ENCODE measurements around the gene FMO2. TPM values are rescaled to one million over a fixed set of nuclear protein-coding genes. Genes with fewer than 3 reads are reported as not detected.
A peak's percentile ranks its signal among the peaks of the same experiment; 100 is the strongest.
"Not testable (repeated sequence)": the region's sequence is repeated elsewhere in the genome, so short reads cannot be mapped to it uniquely, and the experiment has no call there.

Gene FMO2
- total RNA-seq, 2 experiments from 2014 or later = not detected

DNA sequence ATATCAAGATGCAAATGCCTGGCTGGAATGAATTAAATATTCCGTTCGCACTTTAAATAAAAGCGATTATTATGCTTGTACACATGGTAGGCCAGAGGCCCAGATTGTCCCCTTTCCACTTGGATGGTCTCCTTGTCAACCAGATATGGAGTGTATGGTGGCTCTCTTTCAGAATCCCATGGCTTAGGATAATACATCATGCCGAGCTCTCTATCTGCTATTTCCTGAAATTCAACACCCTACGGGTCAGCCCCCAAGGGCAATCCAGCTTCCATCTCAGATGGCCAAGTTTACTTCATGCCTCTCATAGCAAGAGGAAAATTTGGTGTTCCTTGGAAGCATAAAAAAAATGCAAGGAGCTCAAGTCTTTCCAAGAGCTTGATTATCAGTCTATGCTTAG is 37.8 kb downstream of the FMO2 start:
- CTCF ChIA-PET = interaction anchor here (0.7 to 1.0 kb wide), 2 partner anchors 10 to 134 kb away, joined by 3 read pairs; no protein-coding TSS in a partner anchor
- POLR2A ChIA-PET = no interaction called here
- H3K36me3 Mint-ChIP-seq (ENCODE audit: low read depth) = no peaks in the 10 kb centered on the region

GRCh38 chr1:171224257-171224656 is 39.2 kb downstream of the FMO2 start:
- not testable (repeated sequence) for ATAC-seq, H3K4me1 Mint-ChIP-seq, H3K4me3 Mint-ChIP-seq

More for the DNA sequence above, 37.8 kb downstream of the FMO2 start:
- H3K9me3 Mint-ChIP-seq (ENCODE audit: low read depth) = no peaks in the 10 kb centered on the region
- DNase-seq (no peak), ATAC-seq (no peak)
- no peak overlapping the region for H3K4me3 Mint-ChIP-seq
- peaks cover 5% of the 10 kb centered on the region for H3K27me3 Mint-ChIP-seq
- intact Hi-C loops (cut with DNase I, micrococcal nuclease) = no loop called here
- no peaks in the 10 kb centered on the region for H3K4me1 Mint-ChIP-seq
- H3K27ac Mint-ChIP-seq = no peak overlapping the region

DNA sequence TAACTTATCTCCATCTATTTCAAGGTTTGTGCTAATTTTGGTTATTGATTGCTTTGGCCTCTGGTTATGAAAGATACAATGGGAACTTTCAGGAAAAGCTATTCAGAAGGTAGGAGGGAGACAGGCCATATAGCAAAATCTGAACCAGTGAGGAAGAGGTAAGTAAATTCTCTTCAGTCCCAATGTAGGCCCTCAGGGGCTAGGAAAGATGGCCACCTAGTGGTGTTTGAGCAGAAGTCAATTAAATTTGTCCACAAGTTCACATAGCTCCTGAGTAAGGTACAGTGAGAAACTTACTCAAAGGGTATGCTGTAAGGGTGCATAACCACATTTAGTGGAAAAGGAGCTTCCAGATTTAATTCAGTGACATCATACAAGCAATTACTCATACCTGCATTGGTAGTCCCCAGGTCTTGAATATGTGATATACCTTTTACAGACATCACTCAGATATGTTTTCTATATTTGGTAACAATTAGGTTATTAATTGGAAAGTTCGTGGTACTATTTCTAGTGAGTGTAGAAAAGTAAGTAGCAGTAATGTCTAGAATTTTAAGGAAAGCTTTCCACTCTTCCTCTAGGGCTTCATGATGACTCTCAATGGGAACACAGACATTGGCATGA is 41.8 kb downstream of the FMO2 start:
- intact Hi-C loops (cut with DNase I, micrococcal nuclease) = loop anchor here in 1 of 2 experiments (1.0 kb wide), 1 partner anchor 260 kb away; no protein-coding TSS in a partner anchor
- ChIA-PET POLR2A (no interaction called here), CTCF (interaction anchor here (0.6 to 2.0 kb wide), 11 partner anchors 8 to 1326 kb away, joined by 3 to 12 read pairs (median 4); partner anchors contain the start of gene FMO4)
- Mint-ChIP-seq H3K4me1 (no peaks in the 10 kb centered on the region), H3K9me3 (ENCODE audit: low read depth) (no peaks in the 10 kb centered on the region), H3K4me3 (no peak overlapping the region), H3K36me3 (ENCODE audit: low read depth) (no peaks in the 10 kb centered on the region), H3K27ac (no peak overlapping the region), H3K27me3 (peaks cover 4% of the 10 kb centered on the region)
- ATAC-seq (peak; percentile 73), DNase-seq (peak; percentile 37)

More at GRCh38 chr1:171224257-171224656, 39.2 kb downstream of the FMO2 start:
- H3K27me3 Mint-ChIP-seq; H3K27ac Mint-ChIP-seq; POLR2A ChIA-PET; CTCF ChIA-PET; intact Hi-C loops (cut with DNase I, micrococcal nuclease); DNase-seq; H3K36me3 Mint-ChIP-seq (ENCODE audit: low read depth); H3K9me3 Mint-ChIP-seq (ENCODE audit: low read depth): not testable (repeated sequence)

GRCh38 chr1:171231326-171231725 is 46.2 kb downstream of the FMO2 start:
- no peak for ATAC-seq
- CTCF ChIA-PET = interaction anchor here (1.0 to 3.0 kb wide), 3 partner anchors 15 to 155 kb away, joined by 3 to 10 read pairs (median 3); no protein-coding TSS in a partner anchor
- Mint-ChIP-seq H3K9me3 (ENCODE audit: low read depth) (no peaks in the 10 kb centered on the region), H3K4me1 (no peaks in the 10 kb centered on the region), H3K36me3 (ENCODE audit: low read depth) (no peaks in the 10 kb centered on the region), H3K4me3 (no peak overlapping the region), H3K27ac (no peak overlapping the region), H3K27me3 (peaks cover 8% of the 10 kb centered on the region)
- intact Hi-C loops (cut with DNase I, micrococcal nuclease) = no loop called here
- POLR2A ChIA-PET = no interaction called here
- no peak for DNase-seq

- ChIA-PET POLR2A (no interaction called here), CTCF (interaction anchor here (0.8 to 3.0 kb wide), 4 partner anchors 10 to 81 kb away, joined by 3 to 10 read pairs (median 3); partner anchors contain the start of gene FMO4)
- no peaks in the 10 kb centered on the region for H3K9me3 Mint-ChIP-seq (ENCODE audit: low read depth)
- H3K4me1 Mint-ChIP-seq = no peaks in the 10 kb centered on the region
- H3K36me3 Mint-ChIP-seq (ENCODE audit: low read depth) = no peaks in the 10 kb centered on the region
- peaks cover 13% of the 10 kb centered on the region for H3K27me3 Mint-ChIP-seq
- intact Hi-C loops (cut with DNase I, micrococcal nuclease) = no loop called here
- no peak overlapping the region for H3K4me3 Mint-ChIP-seq
- DNase-seq (no peak), ATAC-seq (no peak)
- H3K27ac Mint-ChIP-seq = no peak overlapping the region
Observed at GRCh38 chr1:171233183-171233582, 48.1 kb downstream of the FMO2 start.

DNA sequence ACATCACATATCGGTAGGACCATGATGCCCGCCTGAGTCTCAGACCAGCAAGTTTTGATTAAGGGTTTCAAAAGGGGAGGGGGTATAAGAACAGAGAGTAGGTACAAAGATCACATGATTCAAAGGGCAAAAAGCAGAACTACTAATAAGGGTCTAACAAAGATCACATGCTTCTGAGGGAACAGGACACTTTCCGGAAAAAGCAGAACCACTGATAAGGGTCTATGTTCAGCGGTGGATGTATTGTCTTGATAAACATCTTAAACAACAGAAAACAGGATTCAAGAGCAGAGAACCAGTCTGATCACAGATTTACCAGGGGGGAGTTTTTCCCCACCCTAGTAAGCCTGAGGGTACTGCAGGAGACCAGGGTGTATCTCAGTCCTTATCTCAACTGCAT is 51.1 kb downstream of the FMO2 start:
- H3K9me3 Mint-ChIP-seq (ENCODE audit: low read depth); H3K27ac Mint-ChIP-seq; H3K36me3 Mint-ChIP-seq (ENCODE audit: low read depth); ATAC-seq; H3K4me1 Mint-ChIP-seq; DNase-seq; POLR2A ChIA-PET; H3K4me3 Mint-ChIP-seq; intact Hi-C loops (cut with DNase I, micrococcal nuclease): not testable (repeated sequence)
- CTCF ChIA-PET = interaction anchor here (2.1 kb wide), 1 partner anchor 9 kb away, joined by 14 read pairs; no protein-coding TSS in a partner anchor
- peaks cover 23% of the 10 kb centered on the region for H3K27me3 Mint-ChIP-seq

- no peaks in the 10 kb centered on the region for H3K4me1 Mint-ChIP-seq
- peaks cover 19% of the 10 kb centered on the region for H3K27me3 Mint-ChIP-seq
- DNase-seq = no peak
- no peak for ATAC-seq
- H3K9me3 Mint-ChIP-seq (ENCODE audit: low read depth) = peaks cover 5% of the 10 kb centered on the region
- H3K36me3 Mint-ChIP-seq (ENCODE audit: low read depth) = no peaks in the 10 kb centered on the region
- ChIA-PET CTCF (interaction anchor here (0.6 to 6.9 kb wide), 3 partner anchors 17 to 173 kb away, joined by 4 to 50 read pairs (median 6); partner anchors contain the start of gene FMO4), POLR2A (no interaction called here)
- intact Hi-C loops (cut with DNase I, micrococcal nuclease) = no loop called here
- H3K27ac Mint-ChIP-seq = no peak overlapping the region
- H3K4me3 Mint-ChIP-seq = no peak overlapping the region
Observed at GRCh38 chr1:171243878-171244277, 58.8 kb downstream of the FMO2 start.

GRCh38 chr1:171245458-171246064 is 60.5 kb downstream of the FMO2 start:
- POLR2A ChIA-PET = interaction anchor here (0.6 kb wide), 1 partner anchor 50 kb away, joined by 4 read pairs; no protein-coding TSS in a partner anchor
- DNase-seq = peak; percentile 35
- intact Hi-C loops (cut with DNase I, micrococcal nuclease) = loop anchor here (1.0 kb wide), 1 partner anchor 69 kb away; the partner anchor contains the start of gene FMO4 (in 2 of the 2)
- CTCF ChIA-PET = interaction anchor here (0.6 to 6.9 kb wide), 8 partner anchors 8 to 470 kb away, joined by 3 to 50 read pairs (median 3); partner anchors contain the start of gene FMO4
- Mint-ChIP-seq H3K9me3 (ENCODE audit: low read depth) (no peaks in the 10 kb centered on the region), H3K36me3 (ENCODE audit: low read depth) (no peaks in the 10 kb centered on the region), H3K27me3 (peaks cover 17% of the 10 kb centered on the region), H3K4me3 (no peak overlapping the region), H3K4me1 (no peaks in the 10 kb centered on the region), H3K27ac (no peak overlapping the region)
- ATAC-seq = no peak

DNA sequence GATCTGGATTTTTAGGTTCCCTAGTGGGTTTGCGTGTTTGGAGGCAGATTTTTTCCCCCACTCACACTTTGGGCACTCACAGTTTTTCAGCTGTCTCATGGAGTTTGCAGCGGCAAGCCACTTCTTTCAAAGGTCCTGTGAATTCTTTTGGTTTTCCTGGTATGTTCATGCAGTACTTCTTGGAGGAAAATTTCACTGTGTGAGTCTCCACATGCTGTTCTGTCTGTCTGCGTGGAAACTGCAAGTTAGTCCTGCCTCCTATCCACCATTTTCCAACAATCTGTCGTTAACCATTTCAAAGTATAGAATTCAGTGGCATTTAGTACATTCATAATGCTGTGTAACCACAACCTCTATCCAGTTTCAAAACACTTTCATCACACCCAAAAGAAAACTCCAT is 62.4 kb downstream of the FMO2 start:
- CTCF ChIA-PET = interaction anchor here (6.9 kb wide), 1 partner anchor 65 kb away, joined by 50 read pairs; the partner anchor contains the start of gene FMO4
- no peaks in the 10 kb centered on the region for H3K36me3 Mint-ChIP-seq (ENCODE audit: low read depth)

GRCh38 chr1:171248302-171248701 is 63.2 kb downstream of the FMO2 start, which contains the start of gene FMO1:
Gene FMO1 (plus strand): TSS chr1:171248494. CDS start chr1:171258088, 9,594 bp downstream.
- Mint-ChIP-seq H3K4me3 (no peak within 1 kb of the TSS), H3K36me3 (ENCODE audit: low read depth) (no peaks in the 10 kb centered on the region), H3K27ac (no peak within 1 kb of the TSS), H3K27me3 (peaks cover 23% of the 10 kb centered on the region), H3K9me3 (ENCODE audit: low read depth) (no peaks in the 10 kb centered on the region), H3K4me1 (peaks cover 3% of the 10 kb centered on the region)
- intact Hi-C loops (cut with DNase I, micrococcal nuclease) = no loop called here
- ATAC-seq (no peak), DNase-seq (no peak)
- POLR2A ChIA-PET = no interaction called here
- CTCF ChIA-PET = interaction anchor here (6.9 kb wide), 1 partner anchor 65 kb away, joined by 50 read pairs; the partner anchor contains the start of gene FMO4

More for the DNA sequence above, 62.4 kb downstream of the FMO2 start:
- H3K27me3 Mint-ChIP-seq = peaks cover 21% of the 10 kb centered on the region
- no peak overlapping the region for H3K4me3 Mint-ChIP-seq
- no peak for DNase-seq
- no peak for ATAC-seq
- H3K9me3 Mint-ChIP-seq (ENCODE audit: low read depth) = no peaks in the 10 kb centered on the region
- intact Hi-C loops (cut with DNase I, micrococcal nuclease) = no loop called here
- peaks cover 3% of the 10 kb centered on the region for H3K4me1 Mint-ChIP-seq
- POLR2A ChIA-PET = no interaction called here
- no peak overlapping the region for H3K27ac Mint-ChIP-seq

- Mint-ChIP-seq H3K36me3 (ENCODE audit: low read depth) (no peaks in the 10 kb centered on the region), H3K4me3 (no peak overlapping the region), H3K4me1 (peaks cover 3% of the 10 kb centered on the region), H3K27ac (no peak overlapping the region), H3K9me3 (ENCODE audit: low read depth) (no peaks in the 10 kb centered on the region), H3K27me3 (peaks cover 23% of the 10 kb centered on the region)
- DNase-seq (no peak), ATAC-seq (no peak)
- intact Hi-C loops (cut with DNase I, micrococcal nuclease) = no loop called here
- ChIA-PET CTCF (interaction anchor here (6.9 kb wide), 1 partner anchor 64 kb away, joined by 50 read pairs; the partner anchor contains the start of gene FMO4), POLR2A (no interaction called here)
Observed at GRCh38 chr1:171248841-171249240, 63.7 kb downstream of the FMO2 start.

All from activated CD4-positive, alpha-beta T cell treated with anti-CD3 and anti-CD28 coated beads for 36 hours (primary cell).